H9 (cell line): ENCODE results near the gene DHFR2. TPM values are rescaled to one million over a fixed set of nuclear protein-coding genes. Genes with fewer than 3 reads are reported as not detected.
"Not testable (repeated sequence)": the region's sequence is repeated elsewhere in the genome, so short reads cannot be mapped to it uniquely, and the experiment has no call there.

Source experiments
- DNase-seq: peaks from one replicate; pipeline ENCODE4 v3.0.0-alpha.2; 2017
- H2AFZ ChIP-seq: one replicate; pipeline ENCODE4 v1.6.1; 2013; ENCODE audit warnings: mild to moderate bottlenecking, low read length, control low read depth, moderate library complexity
- H2AK5ac ChIP-seq: 2 replicates; pipeline ENCODE4 v1.6.1; 2013; ENCODE audit warnings: low read length, control low read depth, mixed read lengths; ENCODE audit not compliant: insufficient read length
- H2BK120ac ChIP-seq: one replicate; pipeline ENCODE4 v1.6.1; 2013; ENCODE audit warnings: low read depth, mild to moderate bottlenecking, low read length, control low read depth, inconsistent platforms; ENCODE audit not compliant: poor library complexity, severe bottlenecking
- H2BK12ac ChIP-seq: 2 replicates; pipeline ENCODE4 v1.6.1; 2013; ENCODE audit warnings: low read length, control low read depth, mixed read lengths, low read depth; ENCODE audit not compliant: insufficient read length
- H2BK15ac ChIP-seq: 2 replicates; pipeline ENCODE4 v1.6.1; 2013; ENCODE audit warnings: low read depth, low read length, control low read depth
- H2BK20ac ChIP-seq: one replicate; pipeline ENCODE4 v1.6.1; 2013; ENCODE audit warnings: low read depth, mild to moderate bottlenecking, low read length, control low read depth, inconsistent platforms; ENCODE audit not compliant: poor library complexity, severe bottlenecking
- H2BK5ac ChIP-seq: 2 replicates; pipeline ENCODE4 v1.6.1; 2013; ENCODE audit warnings: low read length, control low read depth, mixed read lengths; ENCODE audit not compliant: insufficient read length
- H3K14ac ChIP-seq: 2 replicates; pipeline ENCODE4 v1.6.1; 2013; ENCODE audit warnings: low read length, control low read depth; ENCODE audit not compliant: insufficient read depth
- H3K18ac ChIP-seq: 2 replicates; pipeline ENCODE4 v1.6.1; 2013; ENCODE audit warnings: low read depth, mild to moderate bottlenecking, mixed read lengths, low read length, control low read depth; ENCODE audit not compliant: insufficient read length
- H3K23ac ChIP-seq: 2 replicates; pipeline ENCODE4 v1.6.1; 2013; ENCODE audit warnings: low read length, control low read depth, mixed read lengths, low read depth; ENCODE audit not compliant: insufficient read length
- H3K23me2 ChIP-seq: 2 replicates; pipeline ENCODE4 v1.6.1; 2013; ENCODE audit warnings: low read depth, mild to moderate bottlenecking, mixed read lengths, low read length, control low read depth; ENCODE audit not compliant: insufficient read length, poor library complexity, severe bottlenecking
- H3K27ac ChIP-seq: 2 replicates; pipeline ENCODE4 v1.5.1; 2013; ENCODE audit warnings: low read length, control low read depth, mixed read lengths, low read depth; ENCODE audit not compliant: insufficient read length
- H3K27me3 ChIP-seq: 2 replicates; pipeline ENCODE4 v1.6.1; 2013; ENCODE audit warnings: low read length, control low read depth, inconsistent platforms; ENCODE audit not compliant: insufficient read depth
- H3K4ac ChIP-seq: 2 replicates; pipeline ENCODE4 v1.6.1; 2013; ENCODE audit warnings: low read depth, mild to moderate bottlenecking, control low read depth, inconsistent platforms, low read length, moderate library complexity
- H3K4me1 ChIP-seq: 2 replicates; pipeline ENCODE4 v1.6.1; 2013; ENCODE audit warnings: low read length, control low read depth, inconsistent platforms; ENCODE audit not compliant: insufficient read depth
- H3K4me2 ChIP-seq: 2 replicates; pipeline ENCODE4 v1.6.1; 2013; ENCODE audit warnings: low read length, control low read depth, mixed read lengths; ENCODE audit not compliant: insufficient read length, insufficient read depth
- H3K56ac ChIP-seq: 2 replicates; pipeline ENCODE4 v1.6.1; 2013; ENCODE audit warnings: low read depth, mild to moderate bottlenecking, mixed read lengths, low read length, control low read depth; ENCODE audit not compliant: insufficient read length
- H3K79me1 ChIP-seq: 2 replicates; pipeline ENCODE4 v1.6.1; 2013; ENCODE audit warnings: low read depth, mild to moderate bottlenecking, moderate library complexity, low read length, control low read depth, inconsistent platforms; ENCODE audit not compliant: insufficient read depth, poor library complexity, severe bottlenecking
- H3K79me2 ChIP-seq: 2 replicates; pipeline ENCODE4 v1.6.1; 2013; ENCODE audit warnings: low read length, control low read depth, inconsistent platforms; ENCODE audit not compliant: insufficient read depth
- H3K9ac ChIP-seq: 2 replicates; pipeline ENCODE4 v1.6.1; 2013; ENCODE audit warnings: low read length, control low read depth, mixed read lengths; ENCODE audit not compliant: insufficient read length; ENCODE audit errors: extremely low read depth
- H3K9me3 ChIP-seq: one replicate; pipeline ENCODE4 v1.6.1; 2013; ENCODE audit warnings: low read depth, low read length, inconsistent platforms; ENCODE audit not compliant: control insufficient read depth
- H3T11ph ChIP-seq: one replicate; pipeline ENCODE4 v1.6.1; 2013; ENCODE audit warnings: mild to moderate bottlenecking, low read length, control low read depth, inconsistent platforms
- H4K20me1 ChIP-seq: one replicate; pipeline ENCODE4 v1.6.1; 2013; ENCODE audit not compliant: control insufficient read depth, insufficient read length, insufficient read depth
- H4K5ac ChIP-seq: 2 replicates; pipeline ENCODE4 v1.6.1; 2013; ENCODE audit warnings: low read depth, mild to moderate bottlenecking, mixed read lengths, low read length, control low read depth; ENCODE audit not compliant: insufficient read length
- H4K8ac ChIP-seq: replicated peaks from 2 replicates; pipeline ENCODE4 v1.6.1; 2013; ENCODE audit warnings: low read length, control low read depth, mixed read lengths, low read depth; ENCODE audit not compliant: insufficient read length
- H4K91ac ChIP-seq: 2 replicates; pipeline ENCODE4 v1.6.1; 2013; ENCODE audit warnings: low read depth, mild to moderate bottlenecking, moderate library complexity, mixed read lengths, low read length, control low read depth; ENCODE audit not compliant: insufficient read length
- H3K27ac Mint-ChIP-seq, 3 experiments: 2 replicates in 2 of 3; 3 replicates in 1 of 3; pipeline ENCODE4 v1.8.0; 2020 to 2021; ENCODE audit warnings: mixed read lengths in 3 of 3, mild to moderate bottlenecking in 1 of 3, moderate library complexity in 1 of 3
- H3K27me3 Mint-ChIP-seq: 2 replicates; pipeline ENCODE4 v1.8.0; 2021; ENCODE audit warnings: low read depth, mild to moderate bottlenecking, moderate library complexity, mixed read lengths
- H3K36me3 Mint-ChIP-seq, 3 experiments: 2 replicates in 2 of 3; 3 replicates in 1 of 3; pipeline ENCODE4 v1.8.0; 2020 to 2021; ENCODE audit warnings: low read depth in 3 of 3, mixed read lengths in 3 of 3; ENCODE audit not compliant: insufficient read depth in 1 of 3
- H3K4me1 Mint-ChIP-seq, 2 experiments: 2 replicates each; pipeline ENCODE4 v1.8.0; 2020; ENCODE audit warnings: mixed read lengths in 2 of 2
- H3K4me3 Mint-ChIP-seq, 2 experiments: 2 replicates in 1 of 2; 3 replicates in 1 of 2; pipeline ENCODE4 v1.8.0; 2020 to 2021; ENCODE audit warnings: mild to moderate bottlenecking in 2 of 2, mixed read lengths in 2 of 2, moderate library complexity in 1 of 2
- H3K9me3 Mint-ChIP-seq, 2 experiments: 2 replicates in 1 of 2; 3 replicates in 1 of 2; pipeline ENCODE4 v1.8.0; 2020; ENCODE audit warnings: mild to moderate bottlenecking in 2 of 2, mixed read lengths in 2 of 2, moderate library complexity in 1 of 2
- WGBS: extraction: QIAGEN DNeasy Blood & Tissue Kit; methylation state at CpG from one replicate; pipeline ENCODE4 v1.1.7; 2013; ENCODE audit warnings: missing lambda C conversion rate, low lambda C conversion rate, mixed read lengths; ENCODE audit not compliant: insufficient read length; ENCODE audit errors: extremely low coverage; 5-methylcytosine and 5-hydroxymethylcytosine counted together
- total RNA-seq: library from RNA; stranded (reverse); gene quantifications from 2 replicates; pipeline ENCODE4 v1.2.1, GENCODE V29; 2021
- TF ChIP-seq, protein P1 (sequence below): fragments of 200-600 bp; sonication (generic); conservative IDR thresholded peaks from 3 replicates; pipeline ENCODE4 v1.8.0; 2021; ENCODE audit warnings: antibody characterized with exemption, mild to moderate bottlenecking

The DHFR2 gene
- total RNA-seq, 1 experiment from 2014 or later: 1.6 TPM

DNA sequence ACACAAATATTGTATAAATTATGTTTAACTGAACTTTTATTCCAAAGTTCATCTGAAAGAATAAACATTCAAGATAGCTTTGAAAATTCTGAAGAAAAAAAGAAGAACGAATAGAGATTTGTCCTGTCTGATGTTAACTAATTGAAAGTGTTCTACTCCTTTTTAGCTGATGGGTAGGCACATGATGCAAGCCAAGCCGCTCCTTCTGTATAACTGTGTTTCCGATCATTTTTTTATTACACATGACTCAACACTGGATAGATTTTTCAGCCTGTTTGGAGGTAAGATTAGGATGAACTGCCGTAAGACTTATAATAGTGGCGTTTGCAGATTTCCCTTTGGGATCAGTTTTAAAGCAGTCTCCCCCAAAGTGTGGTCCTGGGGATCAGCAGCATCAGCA is 19.2 kb upstream of the DHFR2 start:
- Mint-ChIP-seq H3K4me1 (no peaks in the 10 kb centered on the region), H3K36me3 (peaks cover 0 to 8% (median 0%) of the 10 kb centered on the region in 3 experiments; a peak in 4 of 7 replicates), H3K27ac (no peak overlapping the region), H3K9me3 (no peaks in the 10 kb centered on the region), H3K27me3 (no peaks in the 10 kb centered on the region), H3K4me3 (no peak overlapping the region)
- H2BK20ac ChIP-seq: no peak overlapping the region
- no peak overlapping the region for H2BK12ac ChIP-seq
- no peak overlapping the region for H3K18ac ChIP-seq
- H3K23ac ChIP-seq: no peak overlapping the region
- no peaks in the 10 kb centered on the region for H3K9me3 ChIP-seq
- no CpG with 5 or more reads among the region's 5 CpGs for WGBS
- no peak overlapping the region for H4K91ac ChIP-seq
- H3K4me1 ChIP-seq: no peaks in the 10 kb centered on the region; the same call in 1 of the 2 replicates
- no peak overlapping the region for H3K27ac ChIP-seq
- no peak overlapping the region for H4K5ac ChIP-seq
- no peak for DNase-seq
- H2AFZ ChIP-seq: no peak overlapping the region
- H4K20me1 ChIP-seq: no peaks in the 10 kb centered on the region
- no peak overlapping the region for H3K56ac ChIP-seq
- H3K9ac ChIP-seq: no peak overlapping the region
- H3K79me1 ChIP-seq: no peaks in the 10 kb centered on the region
- no peak overlapping the region for H2BK5ac ChIP-seq
- no peak overlapping the region for H2BK15ac ChIP-seq
- H3K23me2 ChIP-seq: no peaks in the 10 kb centered on the region
- H2BK120ac ChIP-seq: no peak overlapping the region
- H3T11ph ChIP-seq: no peak overlapping the region
- no peak overlapping the region for H3K14ac ChIP-seq
- no peak overlapping the region for H2AK5ac ChIP-seq
- H3K79me2 ChIP-seq: no peaks in the 10 kb centered on the region
- no peak overlapping the region for H3K4me2 ChIP-seq
- H3K27me3 ChIP-seq: no peaks in the 10 kb centered on the region
- TF ChIP-seq, protein P1, sequence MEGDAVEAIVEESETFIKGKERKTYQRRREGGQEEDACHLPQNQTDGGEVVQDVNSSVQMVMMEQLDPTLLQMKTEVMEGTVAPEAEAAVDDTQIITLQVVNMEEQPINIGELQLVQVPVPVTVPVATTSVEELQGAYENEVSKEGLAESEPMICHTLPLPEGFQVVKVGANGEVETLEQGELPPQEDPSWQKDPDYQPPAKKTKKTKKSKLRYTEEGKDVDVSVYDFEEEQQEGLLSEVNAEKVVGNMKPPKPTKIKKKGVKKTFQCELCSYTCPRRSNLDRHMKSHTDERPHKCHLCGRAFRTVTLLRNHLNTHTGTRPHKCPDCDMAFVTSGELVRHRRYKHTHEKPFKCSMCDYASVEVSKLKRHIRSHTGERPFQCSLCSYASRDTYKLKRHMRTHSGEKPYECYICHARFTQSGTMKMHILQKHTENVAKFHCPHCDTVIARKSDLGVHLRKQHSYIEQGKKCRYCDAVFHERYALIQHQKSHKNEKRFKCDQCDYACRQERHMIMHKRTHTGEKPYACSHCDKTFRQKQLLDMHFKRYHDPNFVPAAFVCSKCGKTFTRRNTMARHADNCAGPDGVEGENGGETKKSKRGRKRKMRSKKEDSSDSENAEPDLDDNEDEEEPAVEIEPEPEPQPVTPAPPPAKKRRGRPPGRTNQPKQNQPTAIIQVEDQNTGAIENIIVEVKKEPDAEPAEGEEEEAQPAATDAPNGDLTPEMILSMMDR: no peak
- H4K8ac ChIP-seq: no peak overlapping the region
- no peak overlapping the region for H3K4ac ChIP-seq

- DNase-seq, H2BK120ac ChIP-seq, H3K79me2 ChIP-seq, H4K5ac ChIP-seq, H3K27ac Mint-ChIP-seq, H2AFZ ChIP-seq, H3K4me2 ChIP-seq, H3K9me3 ChIP-seq, H2BK20ac ChIP-seq, H3K23me2 ChIP-seq, H3K4me1 ChIP-seq, H2AK5ac ChIP-seq, H3K14ac ChIP-seq, H3K18ac ChIP-seq, H2BK12ac ChIP-seq, H3K23ac ChIP-seq, H3K27me3 Mint-ChIP-seq, H3K4ac ChIP-seq, H3K4me1 Mint-ChIP-seq, H4K20me1 ChIP-seq, H3K56ac ChIP-seq, H3K27me3 ChIP-seq, H4K91ac ChIP-seq, H3K9me3 Mint-ChIP-seq, H2BK5ac ChIP-seq, H4K8ac ChIP-seq, H3K4me3 Mint-ChIP-seq, H3K27ac ChIP-seq, H3T11ph ChIP-seq, H2BK15ac ChIP-seq, H3K9ac ChIP-seq, H3K79me1 ChIP-seq: not testable (repeated sequence)
- H3K36me3 Mint-ChIP-seq: peaks cover 3 to 11% (median 4%) of the 10 kb centered on the region in 3 experiments; a peak in 4 of 7 replicates
- no CpG with 5 or more reads among the region's 5 CpGs for WGBS
Measured at GRCh38 chr3:94080552-94080951, 17.8 kb upstream of the DHFR2 start.
